ENCODE results near the gene HECTD1. TPM values are rescaled to one million over a fixed set of nuclear protein-coding genes. Genes with fewer than 3 reads are reported as not detected.
A peak's percentile ranks its signal among the peaks of the same experiment; 100 is the strongest.

Gene HECTD1
- total and polyA plus RNA-seq, 10 of the 15 experiments (the other 5 are each of a cell fraction or from before 2014, with no cell fraction given): 27.3 to 116 (median 57.7) TPM

GRCh38 chr14:31207755-31208545, at the start of gene HECTD1 (continued):
- TF ChIP-seq CEBPZ (IDR thresholded peaks at IDR 0.05; ENCODE audit: low read depth, low read length) (no peak), E2F8 (IDR thresholded peaks at IDR 0.05; ENCODE audit: low read depth, partially characterized antibody) (peak; percentile 14), SUPT20H (IDR thresholded peaks at IDR 0.05; ENCODE audit: borderline replicate concordance, control insufficient read depth, low read depth, low read length) (no peak), HDGF (IDR thresholded peaks at IDR 0.05) (peak; percentile 92), BRCA1 (IDR thresholded peaks at IDR 0.05; ENCODE audit: low read depth, low read length) (no peak; the same call in 1 of the 2 replicates), BCL11A (IDR thresholded peaks at IDR 0.05; ENCODE audit: low read depth, low read length) (peak; percentile 49; the same call in 1 of the 2 replicates), ZNF592 (IDR thresholded peaks at IDR 0.05) (peak; percentile 89), MYC (IDR thresholded peaks at IDR 0.05; ENCODE audit: insufficient read depth, insufficient read length, insufficient replicate concordance, low read length, severe bottlenecking) (no peak), POU2F2 (IDR thresholded peaks at IDR 0.05; ENCODE audit: borderline replicate concordance, low read depth, low read length) (peak; percentile 66), LARP7 (IDR thresholded peaks at IDR 0.05) (peak; percentile 88), KLF5 (IDR thresholded peaks at IDR 0.05; ENCODE audit: partially characterized antibody) (peak; percentile 39), E2F4 (IDR thresholded peaks at IDR 0.05; ENCODE audit: low read depth, low read length) (peak; percentile 14; the same call in 1 of the 2 replicates), ZBTB11 (CRISPR knock-in tag; IDR thresholded peaks at IDR 0.05) (no peak)
